ENCODE data around the gene USH1G.

DNA sequence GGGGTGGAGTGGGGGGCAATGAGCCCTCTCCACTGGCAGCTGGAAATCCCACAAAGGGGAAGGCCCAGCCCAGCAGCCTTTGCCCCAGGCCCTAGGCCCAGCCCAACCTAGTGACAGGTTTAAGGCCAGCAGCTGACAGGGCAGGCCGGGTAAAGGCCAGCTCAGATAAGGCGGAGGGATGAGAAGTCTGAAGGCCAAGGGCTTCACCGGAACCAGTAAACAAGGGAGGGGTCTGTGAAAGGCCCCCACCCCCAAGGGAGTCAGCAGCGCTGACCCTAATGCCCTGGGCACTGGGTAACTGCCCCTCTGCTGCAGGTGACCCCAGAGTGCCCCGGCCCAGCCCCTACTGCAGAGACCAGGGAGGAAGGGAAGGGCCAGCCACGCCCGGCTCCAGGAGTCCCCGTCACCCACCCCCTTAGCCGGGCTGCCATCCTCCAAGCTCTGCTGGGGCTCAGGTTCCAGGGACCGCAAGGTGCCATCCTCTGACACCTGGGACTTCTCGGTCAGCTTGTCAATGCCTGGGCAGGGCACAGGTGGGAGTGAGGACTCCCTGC lies 30.2 kb upstream of the USH1G start:
- TF ChIP-seq POLR2A (IDR thresholded peaks at IDR 0.05; ENCODE audit: extremely low read depth, insufficient read length) (no peak), CTCF (IDR thresholded peaks at IDR 0.05; ENCODE audit: low read depth, low read length) (no peak), MAX (IDR thresholded peaks at IDR 0.05; ENCODE audit: low read depth, low read length) (no peak)
